Lung (tissue), 12 donors: Measurements from ENCODE around the gene MET. TPM values are rescaled to one million over a fixed set of nuclear protein-coding genes. Genes with fewer than 3 reads are reported as not detected.

Experiments
- ATAC-seq: fragments of 200-7000 bp; cut with Tn5 transposase; one replicate; pipeline ENCODE4 v1.9.1; 2020; ENCODE audit warnings: moderate number of reproducible peaks; ENCODE audit not compliant: insufficient read depth, low FRiP score
- DNase-seq, 3 donors: peaks; one replicate each; pipeline ENCODE4 v3.0.0-alpha.2; 2013 to 2017
- H3K27ac ChIP-seq, 2 donors: one replicate each; pipeline ENCODE4 v1.5.1; 2013; ENCODE audit warnings: mild to moderate bottlenecking in 2 of 2, moderate library complexity in 2 of 2, control low read depth in 1 of 2, inconsistent platforms in 1 of 2, low read depth in 1 of 2, low read length in 1 of 2
- H3K27me3 ChIP-seq, 3 donors: one replicate each; pipeline ENCODE4 v1.5.1; 2013; ENCODE audit warnings: low read length in 2 of 3; ENCODE audit not compliant: control insufficient read depth in 3 of 3, insufficient read depth in 3 of 3
- H3K36me3 ChIP-seq, 4 donors: one replicate each; pipeline ENCODE4 v1.5.1; 2013; ENCODE audit warnings: low read length in 4 of 4, mild to moderate bottlenecking in 1 of 4, moderate library complexity in 1 of 4; ENCODE audit not compliant: control insufficient read depth in 4 of 4, insufficient read depth in 4 of 4
- H3K4me1 ChIP-seq, 5 donors: one replicate each; pipeline ENCODE4 v1.5.1; 2013; ENCODE audit warnings: low read length in 5 of 5, mild to moderate bottlenecking in 2 of 5, moderate library complexity in 1 of 5; ENCODE audit not compliant: control insufficient read depth in 5 of 5, insufficient read depth in 5 of 5
- H3K4me3 ChIP-seq: one replicate; pipeline ENCODE4 v1.5.1; 2013; ENCODE audit warnings: mild to moderate bottlenecking, control low read depth, moderate library complexity
- H3K9ac ChIP-seq, 2 donors: one replicate each; pipeline ENCODE4 v1.5.1; 2013; ENCODE audit warnings: low read length in 2 of 2, control low read depth in 1 of 2; ENCODE audit not compliant: insufficient read depth in 1 of 2
- H3K9me3 ChIP-seq, 4 donors: one replicate each; pipeline ENCODE4 v1.5.1; 2013; ENCODE audit warnings: low read length in 3 of 4, mild to moderate bottlenecking in 1 of 4, moderate library complexity in 1 of 4; ENCODE audit not compliant: control insufficient read depth in 4 of 4, insufficient read depth in 3 of 4
- CTCF ChIP-seq: IDR thresholded peaks from 2 replicates; pipeline ENCODE4 v1.5.1; 2012; ENCODE audit warnings: mild to moderate bottlenecking; ENCODE audit errors: control extremely low read depth, extremely low read depth
- WGBS, 2 donors: extraction: QIAGEN DNeasy Blood & Tissue Kit; methylation state at CpG; one replicate each; pipeline ENCODE4 v1.1.7; 2013; 5-methylcytosine and 5-hydroxymethylcytosine counted together
- polyA plus RNA-seq, 2 donors: library from polyadenylated mRNA; stranded (reverse); fragments of 200-250 nt; gene quantifications; one replicate each; pipeline ENCODE4 v1.2.1, GENCODE V29; 2013
- total RNA-seq, 2 donors: library from RNA; depleted of rRNA in 1 of 2; stranded (reverse); fragments of >200 nt in 1 of 2; gene quantifications; one replicate each; pipeline ENCODE4 v1.2.1, GENCODE V29; 2014 to 2021
- donor health status: control.
- donor health status: control.
- donor health status: Bipolar disorder and iron deficiency.
- donor health status: healthy.
- donor health status: DM: yes; HTN: yes; CAD: no.

The MET gene
- total and polyA plus RNA-seq, 4 donors = 16.3 to 106 (median 41.5) TPM

DNA sequence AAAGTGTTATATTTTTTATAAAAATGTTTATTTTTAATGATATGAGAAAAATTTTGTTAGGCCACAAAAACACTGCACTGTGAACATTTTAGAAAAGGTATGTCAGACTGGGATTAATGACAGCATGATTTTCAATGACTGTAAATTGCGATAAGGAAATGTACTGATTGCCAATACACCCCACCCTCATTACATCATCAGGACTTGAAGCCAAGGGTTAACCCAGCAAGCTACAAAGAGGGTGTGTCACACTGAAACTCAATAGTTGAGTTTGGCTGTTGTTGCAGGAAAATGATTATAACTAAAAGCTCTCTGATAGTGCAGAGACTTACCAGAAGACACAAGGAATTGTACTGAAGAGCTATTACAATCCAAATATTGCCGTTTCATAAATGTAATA, 125.6 kb downstream of the MET start:
- H3K27me3 ChIP-seq = no peaks in the 10 kb centered on the region
- DNase-seq (no peak), ATAC-seq (no peak)
- H3K36me3 ChIP-seq = peaks cover 0 to 7% (median 4%) of the 10 kb centered on the region in 4 donors
- no peaks in the 10 kb centered on the region for H3K9me3 ChIP-seq
- no peak overlapping the region for H3K9ac ChIP-seq
- WGBS, 2 donors = 42 to 70% methylated on average over 2 of the region's 2 CpGs
- peaks cover 0 to 6% (median 5%) of the 10 kb centered on the region in 5 donors for H3K4me1 ChIP-seq
- TF ChIP-seq CTCF = no peak
- no peak overlapping the region for H3K4me3 ChIP-seq
- no peak overlapping the region for H3K27ac ChIP-seq

- Histone ChIP-seq H3K9me3 (no peaks in the 10 kb centered on the region), H3K4me3 (no peak overlapping the region), H3K36me3 (peaks cover 0 to 7% (median 4%) of the 10 kb centered on the region in 4 donors), H3K9ac (no peak overlapping the region), H3K27ac (no peak overlapping the region), H3K4me1 (peaks cover 0 to 12% (median 7%) of the 10 kb centered on the region in 5 donors), H3K27me3 (no peaks in the 10 kb centered on the region)
- ATAC-seq (no peak), DNase-seq (no peak)
- no peak for TF ChIP-seq CTCF
- WGBS, 2 donors = 70 to 84% methylated on average over 3 of the region's 3 CpGs
Observed at GRCh38 chr7:116798232-116798631, 126.2 kb downstream of the MET start.

- no peaks in the 10 kb centered on the region for H3K9me3 ChIP-seq
- no peaks in the 10 kb centered on the region for H3K27me3 ChIP-seq
- H3K27ac ChIP-seq = no peak overlapping the region
- no peak for TF ChIP-seq CTCF
- H3K9ac ChIP-seq = no peak overlapping the region
- peaks cover 0 to 7% (median 3%) of the 10 kb centered on the region in 4 donors for H3K36me3 ChIP-seq
- H3K4me1 ChIP-seq = peaks cover 0 to 18% (median 7%) of the 10 kb centered on the region in 5 donors
- no peak for DNase-seq
- ATAC-seq = no peak
- H3K4me3 ChIP-seq = no peak overlapping the region
Observed at GRCh38 chr7:116799916-116800315, 127.9 kb downstream of the MET start.

- no peak overlapping the region for H3K4me3 ChIP-seq
- H3K9ac ChIP-seq = no peak overlapping the region
- no peak overlapping the region for H3K27ac ChIP-seq
- H3K4me1 ChIP-seq = peaks cover 0 to 25% (median 9%) of the 10 kb centered on the region in 5 donors
- peaks cover 0 to 6% (median 3%) of the 10 kb centered on the region in 4 donors for H3K36me3 ChIP-seq
- DNase-seq (no peak), ATAC-seq (no peak)
- 79 to 84% methylated on average over 2 of the region's 2 CpGs for WGBS, 2 donors
- TF ChIP-seq CTCF = no peak
- no peaks in the 10 kb centered on the region for H3K27me3 ChIP-seq
- no peaks in the 10 kb centered on the region for H3K9me3 ChIP-seq
Observed at GRCh38 chr7:116800594-116800993, 128.6 kb downstream of the MET start.
